Heart right ventricle (tissue), 16 donors: Measurements from ENCODE around the gene ZNF146. TPM values are rescaled to one million over a fixed set of nuclear protein-coding genes. Genes with fewer than 3 reads are reported as not detected.

Experiments used
- ATAC-seq, 8 donors: fragments of 200-7000 bp; cut with Tn5 transposase; one replicate each; pipeline ENCODE4 v1.9.1; 2020; ENCODE audit warnings: mild to moderate bottlenecking in 8 of 8, moderate library complexity in 8 of 8, moderate number of reproducible peaks in 1 of 8
- DNase-seq, 2 donors: peaks; one replicate each; pipeline ENCODE4 v3.0.0-alpha.2; 2020
- H3K27ac ChIP-seq, 10 donors: fragments of 200-600 bp; sonication (generic) in 2 of 10; one replicate each; pipeline versions ENCODE4 v1.5.0 to v1.8.0; 2020 to 2022; ENCODE audit warnings: mild to moderate bottlenecking in 3 of 10
- H3K27me3 ChIP-seq, 7 donors: fragments of 200-600 bp; one replicate each; pipeline ENCODE4 v1.8.0; 2021 to 2022; ENCODE audit warnings: mild to moderate bottlenecking in 2 of 7
- H3K36me3 ChIP-seq, 9 donors: fragments of 200-600 bp; sonication (generic) in 1 of 9; one replicate each; pipeline versions ENCODE4 v1.5.0 to v1.8.0; 2020 to 2022; ENCODE audit warnings: mild to moderate bottlenecking in 2 of 9
- H3K4me1 ChIP-seq, 9 donors: fragments of 200-600 bp; sonication (generic) in 1 of 9; one replicate each; pipeline versions ENCODE4 v1.5.0 to v1.8.0; 2020 to 2022; ENCODE audit warnings: mild to moderate bottlenecking in 4 of 9
- H3K4me3 ChIP-seq, 10 donors: fragments of 200-600 bp; sonication (generic) in 2 of 10; one replicate each; pipeline versions ENCODE4 v1.5.0 to v1.8.0; 2020 to 2022; ENCODE audit warnings: mild to moderate bottlenecking in 7 of 10, moderate library complexity in 2 of 10
- H3K9me3 ChIP-seq, 11 donors: fragments of 200-600 bp in 10 of 11; sonication (generic) in 2 of 11; one replicate each; pipeline versions ENCODE4 v1.5.0 to v1.8.0; 2013 to 2022; ENCODE audit warnings: mild to moderate bottlenecking in 2 of 11, control low read depth in 1 of 11, moderate library complexity in 1 of 11
- CTCF ChIP-seq, 9 donors: fragments of 200-600 bp; sonication (generic) in 2 of 9; IDR thresholded peaks; one replicate each; pipeline versions ENCODE4 v1.5.0 to v1.8.0; 2021 to 2022; ENCODE audit warnings: antibody characterized with exemption in 9 of 9, mild to moderate bottlenecking in 5 of 9, moderate library complexity in 1 of 9
- WGBS, 2 donors: extraction: QIAGEN DNeasy Blood & Tissue Kit; methylation state at CpG; one replicate each; pipeline ENCODE4 v1.1.7; 2013; ENCODE audit warnings: inconsistent platforms in 1 of 2; 5-methylcytosine and 5-hydroxymethylcytosine counted together
- intact Hi-C, 10 donors: fragments of 100-400 bp; cut with DNase I; formaldehyde crosslinking; loops; one replicate each; pipeline versions ENCODE4 v1.11.1 to v1.14.2; 2022
- polyA plus RNA-seq, 2 donors: library from polyadenylated mRNA; stranded (reverse); fragments of 200-250 nt; gene quantifications; one replicate each; pipeline ENCODE4 v1.2.3, GENCODE V29; 2013
- total RNA-seq, 10 donors: library from RNA; stranded (reverse); fragmentation: NEBNext Ultra II Directional in 3 of 10; extraction: Animal tissue kit (Norgen Biotek cat#: 25700) in 3 of 10; gene quantifications; one replicate each; pipeline versions ENCODE4 v1.2.1 to v1.2.4, GENCODE V29; 2021 to 2023
- donor health status: Arrhythmogenic right ventricular cardiomyopathy.
- donor health status: ischemic (EF 13 %, LVEDD 7.1; RV severe dilation, severe dysfunction).
- donor health status: healthy with polysubstance abuse.
- donor health status: DM: no; HTN: yes; CAD: no.
- donor health status: DM: no; HTN: no; CAD: no.
- donor health status: ischemic (EF 25% LVEDD 6.9; RV normal size, moderate dysfunction).
- donor health status: ischemic (EF 25% LVEDD 5.7; RV mildly dilated, moderate dysfunction).
- donor health status: healthy.
- donor health status: DM: yes; HTN: yes; CAD: no.
- donor health status: Ischemic cardiomyopathy.
- donor health status: ischemic (EF 35%, LVEDD 5.7; RV mildly dilated, moderate dysfunction).
- donor health status: nonischemic (EF 11% LVEDD 7.7; RV severe dilation, severe dysfunction).
- donor health status: DM: yes; HTN: yes; CAD: no.
- donor health status: PGD.
- donor health status: ischemic (EF 29% LVEDD 5.4; RV normal size, mild dysfunction).
- donor health status: nonischemic (EF 23%, LVEDD 6.1; RV moderate dilation, normal function).

ZNF146 gene
- total and polyA plus RNA-seq, 12 donors, result 20.1 to 42.1 (median 30.3) TPM

DNA sequence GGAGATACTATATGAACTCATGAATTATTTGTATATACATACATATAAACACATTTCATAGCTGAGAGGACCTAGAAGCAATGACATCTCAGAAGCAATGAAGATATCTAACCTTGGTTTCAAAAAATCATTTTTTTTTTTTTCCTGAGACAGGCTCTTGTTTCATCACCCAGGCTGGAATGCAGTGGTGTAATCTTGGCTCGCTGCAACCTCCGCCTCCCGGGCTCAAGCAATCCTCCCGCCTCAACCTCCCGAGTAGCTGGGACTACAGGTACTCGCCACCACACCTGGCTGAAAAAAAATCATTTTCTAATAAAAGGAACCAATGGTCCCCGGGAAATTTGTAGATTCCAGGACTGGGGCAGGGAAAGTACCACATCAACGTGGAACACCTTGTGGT, 4.4 kb upstream of the ZNF146 start:
- Histone ChIP-seq H3K4me3 (no peak overlapping the region), H3K9me3 (no peaks in the 10 kb centered on the region), H3K36me3 (peaks cover 0 to 15% (median 0%) of the 10 kb centered on the region in 9 donors), H3K27me3 (no peaks in the 10 kb centered on the region), H3K27ac (no peak overlapping the region), H3K4me1 (peaks cover 0 to 10% (median 7%) of the 10 kb centered on the region in 9 donors)
- DNase-seq (no peak), ATAC-seq (no peak)
- no peak for TF ChIP-seq CTCF (IDR thresholded peaks at IDR 0.05)
- intact Hi-C loops, result loop anchor here in 1 of 10 donors (5.0 to 10.0 kb wide), 2 partner anchors 282 to 454 kb away; partner anchors contain the start of gene ZNF461
- 93 to 95% methylated on average over 8 of the region's 8 CpGs for WGBS, 2 donors

DNA sequence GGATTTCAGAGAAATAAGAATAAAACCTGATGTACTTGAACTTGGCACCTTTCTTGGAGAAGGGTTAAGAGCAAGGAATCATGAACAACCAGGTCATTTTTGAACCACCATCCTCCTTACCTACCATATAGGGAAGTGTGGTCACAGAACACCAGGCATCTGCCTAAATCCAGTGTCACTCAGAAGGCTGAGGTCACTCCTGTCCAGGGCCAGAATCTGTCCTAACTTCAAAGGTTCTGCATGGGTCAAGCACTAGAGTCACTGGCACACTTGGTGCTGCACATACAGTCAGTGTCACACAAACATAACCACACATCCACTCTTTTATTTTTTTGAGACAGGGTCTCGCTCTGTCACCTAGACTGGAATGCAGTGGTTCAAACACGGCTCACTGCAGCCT, 2.0 kb upstream of the ZNF146 start:
- Histone ChIP-seq H3K4me1 (peaks cover 0 to 33% (median 18%) of the 10 kb centered on the region in 9 donors), H3K27ac (no peak overlapping the region), H3K36me3 (peaks cover 0 to 6% (median 0%) of the 10 kb centered on the region in 9 donors), H3K4me3 (no peak overlapping the region), H3K27me3 (no peaks in the 10 kb centered on the region), H3K9me3 (no peaks in the 10 kb centered on the region)
- DNase-seq, result no peak
- ATAC-seq, result no peak
- intact Hi-C loops, result loop anchor here in 1 of 10 donors (5.0 to 10.0 kb wide), 2 partner anchors 279 to 452 kb away; partner anchors contain the start of gene ZNF461
- TF ChIP-seq CTCF (IDR thresholded peaks at IDR 0.05), result no peak
- WGBS, 2 donors, result 89 to 95% methylated on average over 2 of the region's 2 CpGs

DNA sequence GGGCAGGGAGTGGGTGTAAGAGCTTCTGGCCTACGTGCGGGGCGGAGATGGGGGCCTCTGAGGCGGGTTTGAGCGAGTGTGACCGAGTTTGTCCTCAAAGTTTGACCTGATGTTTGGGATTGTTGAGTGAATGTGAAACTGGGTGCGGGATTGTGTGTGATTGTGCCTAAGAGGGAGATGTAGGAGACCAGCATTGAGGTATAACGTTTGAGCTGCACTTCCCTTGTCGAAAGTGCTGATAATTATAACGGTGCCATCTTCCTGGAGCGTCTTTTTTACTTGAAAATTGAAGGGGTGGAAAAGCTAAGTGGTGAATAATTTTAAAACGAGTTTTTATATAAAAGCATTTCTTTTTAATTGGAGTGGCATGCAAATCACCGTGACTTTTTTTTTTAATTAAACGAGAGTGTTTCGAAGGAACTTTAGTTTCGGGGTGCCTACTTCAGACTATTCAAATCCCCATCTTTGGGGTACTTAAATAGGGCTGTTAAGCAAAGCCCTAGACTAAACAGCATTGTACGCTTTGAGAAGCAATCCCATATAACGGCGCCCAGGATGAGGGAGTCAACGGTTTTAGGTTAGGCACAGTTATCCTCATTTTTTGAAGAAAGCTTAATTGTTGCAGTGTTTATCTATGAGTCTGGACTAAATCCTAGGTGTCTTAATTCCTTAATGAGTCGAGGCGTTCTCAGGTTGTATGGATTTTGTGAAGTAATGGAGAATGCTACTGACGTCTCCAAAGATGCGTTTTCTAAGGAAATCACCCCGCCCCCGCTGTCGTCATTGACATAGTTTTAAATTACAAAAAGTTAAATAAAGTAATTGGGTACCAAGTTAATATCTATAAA, 594 bp downstream of the ZNF146 start:
- Histone ChIP-seq H3K9me3 (no peaks in the 10 kb centered on the region), H3K27me3 (no peaks in the 10 kb centered on the region), H3K4me3 (peak overlapping the region; percentile 58 to 85 (median 76)), H3K4me1 (peaks cover 0 to 52% (median 18%) of the 10 kb centered on the region in 9 donors), H3K36me3 (peaks cover 0 to 32% (median 9%) of the 10 kb centered on the region in 9 donors), H3K27ac (peak overlapping the region; percentile 88 to 96 (median 92))
- no peak for DNase-seq
- no peak for TF ChIP-seq CTCF (IDR thresholded peaks at IDR 0.05)
- intact Hi-C loops, result loop anchor here in 2 of 10 donors (1.0 to 10.0 kb wide), 2 partner anchors 100 to 449 kb away; partner anchors contain the start of genes TBCB (in 1 of the 2) and ZNF461 (in 1 of the 2)
- ATAC-seq, result peak in 2 of 8 donors; percentile 0
- 1% methylated on average over 27 of the region's 27 CpGs for WGBS, 2 donors

DNA sequence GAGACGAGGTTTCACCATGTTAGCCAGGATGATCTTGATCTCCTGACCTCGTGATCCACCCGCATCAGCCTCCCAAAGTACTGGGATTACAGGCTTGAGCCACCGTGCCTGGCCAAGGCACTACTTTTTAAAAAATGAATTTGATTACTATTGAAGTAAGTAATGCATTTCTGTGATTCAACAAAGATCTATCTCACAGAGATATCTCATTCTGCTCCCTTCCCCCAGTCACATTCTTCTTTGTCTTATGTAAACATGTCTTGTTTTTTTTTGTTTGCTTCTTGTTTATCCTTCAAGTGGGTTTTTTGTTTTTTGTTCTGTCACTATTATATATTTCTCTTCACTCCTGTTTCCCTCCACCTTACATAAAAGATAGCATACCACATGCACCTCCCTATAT, 6.6 kb downstream of the ZNF146 start:
- ATAC-seq (no peak), DNase-seq (no peak)
- intact Hi-C loops, result no loop called here
- Histone ChIP-seq H3K4me3 (no peak overlapping the region), H3K27ac (no peak overlapping the region), H3K27me3 (no peaks in the 10 kb centered on the region), H3K4me1 (peaks cover 4 to 67% (median 33%) of the 10 kb centered on the region in 9 donors), H3K9me3 (no peaks in the 10 kb centered on the region), H3K36me3 (peaks cover 0 to 83% (median 23%) of the 10 kb centered on the region in 9 donors)
- TF ChIP-seq CTCF (IDR thresholded peaks at IDR 0.05), result no peak
- WGBS, 2 donors, result 88 to 93% methylated on average over 4 of the region's 4 CpGs
